HepG2 (cell line): Measurements from ENCODE around the gene GPR83. TPM values are rescaled to one million over a fixed set of nuclear protein-coding genes. Genes with fewer than 3 reads are reported as not detected.

Experiments used
- CHCHD3 ChIP-seq: sonication (generic); formaldehyde crosslinking; IDR thresholded peaks from 2 replicates; pipeline ENCODE4 v1.8.0; 2022; ENCODE audit warnings: mild to moderate bottlenecking, missing genetic modification reagents, moderate library complexity
- EP300 ChIP-seq, 3 experiments: sonication (generic) in 1 of 3; formaldehyde crosslinking in 1 of 3; IDR thresholded peaks; 2 replicates each; pipeline versions ENCODE4 v1.5.1 to v1.6.1; 2011 to 2020; ENCODE audit warnings: low read depth in 2 of 3, low read length in 2 of 3, borderline replicate concordance in 1 of 3, improper control_type of control experiment in 1 of 3, mild to moderate bottlenecking in 1 of 3, missing genetic modification reagents in 1 of 3, moderate library complexity in 1 of 3
- FOXJ3 ChIP-seq: sonication (generic); formaldehyde crosslinking; IDR thresholded peaks from 2 replicates; pipeline ENCODE4 v1.4.0; 2020; ENCODE audit warnings: missing genetic modification reagents, mild to moderate bottlenecking, borderline replicate concordance
- HMG20A ChIP-seq: IDR thresholded peaks from 2 replicates; pipeline ENCODE4 v1.6.1; 2016; ENCODE audit warnings: borderline replicate concordance
- HNRNPL ChIP-seq: fragments of 200-400 bp; formaldehyde crosslinking; IDR thresholded peaks from 2 replicates; pipeline ENCODE4 v1.6.1; 2017; ENCODE audit warnings: mild to moderate bottlenecking, low read depth, low read length
- ISX ChIP-seq: sonication (generic); formaldehyde crosslinking; conservative IDR thresholded peaks from 2 replicates; pipeline ENCODE4 v1.5.0; 2020; ENCODE audit warnings: missing genetic modification reagents
- KDM3A ChIP-seq: IDR thresholded peaks from 2 replicates; pipeline ENCODE4 v1.6.1; 2018; ENCODE audit warnings: low read depth, missing compliant biosample characterization
- MIXL1 ChIP-seq: IDR thresholded peaks from 2 replicates; pipeline ENCODE4 v1.6.1; 2016
- NCOR1 ChIP-seq: fragments of 200-600 bp; sonication (generic); IDR thresholded peaks from 2 replicates; pipeline ENCODE4 v1.7.0; 2017; ENCODE audit warnings: antibody characterized with exemption, low read length, borderline replicate concordance
- NR2C2 ChIP-seq: sonication (generic); formaldehyde crosslinking; IDR thresholded peaks from 2 replicates; pipeline ENCODE4 v1.4.0; 2020; ENCODE audit warnings: missing genetic modification reagents, mild to moderate bottlenecking, moderate library complexity, borderline replicate concordance
- NR2F6 ChIP-seq, 2 experiments: IDR thresholded peaks; 2 replicates each; pipeline ENCODE4 v1.6.1; 2016; ENCODE audit warnings: antibody characterized with exemption in 1 of 2, mild to moderate bottlenecking in 1 of 2
- RFX5 ChIP-seq: IDR thresholded peaks from 2 replicates; pipeline ENCODE4 v1.6.1; 2011; ENCODE audit warnings: low read depth, low read length, improper control_type of control experiment
- SNAI1 ChIP-seq: sonication (generic); formaldehyde crosslinking; IDR thresholded peaks from 2 replicates; pipeline ENCODE4 v1.5.0; 2020; ENCODE audit warnings: mild to moderate bottlenecking, missing genetic modification reagents, borderline replicate concordance
- SOX13 ChIP-seq, 3 experiments: fragments of 450-650 bp in 1 of 3; sonication (generic) in 1 of 3; formaldehyde crosslinking in 1 of 3; IDR thresholded peaks in 2 of 3; conservative IDR thresholded peaks in 1 of 3; 2 replicates each; pipeline versions ENCODE4 v1.5.0 to v1.6.1; 2016 to 2020; ENCODE audit warnings: antibody characterized with exemption in 1 of 3, mild to moderate bottlenecking in 1 of 3, missing compliant biosample characterization in 1 of 3, missing genetic modification reagents in 1 of 3, moderate library complexity in 1 of 3
- SOX6 ChIP-seq, 2 experiments: fragments of 450-650 bp in 1 of 2; sonication (generic) in 1 of 2; formaldehyde crosslinking in 1 of 2; IDR thresholded peaks; 2 replicates each; pipeline versions ENCODE4 v1.4.0 to v1.6.1; 2017 to 2020; ENCODE audit warnings: antibody characterized with exemption in 1 of 2, mild to moderate bottlenecking in 1 of 2, missing genetic modification reagents in 1 of 2
- TCF12 ChIP-seq, 2 experiments: fragments of 450-650 bp in 1 of 2; sonication (generic) in 1 of 2; formaldehyde crosslinking in 1 of 2; IDR thresholded peaks; 2 replicates each; pipeline versions ENCODE4 v1.6.1 to v1.8.0; 2017 to 2022; ENCODE audit warnings: antibody characterized with exemption in 1 of 2, mild to moderate bottlenecking in 1 of 2, missing genetic modification reagents in 1 of 2, moderate library complexity in 1 of 2
- U2AF2 ChIP-seq: fragments of 200-400 bp; formaldehyde crosslinking; IDR thresholded peaks from 2 replicates; pipeline ENCODE4 v1.6.1; 2017; ENCODE audit warnings: low read depth, mild to moderate bottlenecking, low read length
- ZNF274 ChIP-seq: sonication (generic); formaldehyde crosslinking; IDR thresholded peaks from 2 replicates; pipeline ENCODE4 v1.5.1; 2020; ENCODE audit warnings: mild to moderate bottlenecking, missing genetic modification reagents
- ZNF441 ChIP-seq: sonication (generic); formaldehyde crosslinking; IDR thresholded peaks from 2 replicates; pipeline ENCODE4 v1.7.0; 2021; ENCODE audit warnings: missing genetic modification reagents, borderline replicate concordance
- ZNF484 ChIP-seq: sonication (generic); formaldehyde crosslinking; IDR thresholded peaks from 2 replicates; pipeline ENCODE4 v1.5.1; 2020; ENCODE audit warnings: mild to moderate bottlenecking, low read depth, missing genetic modification reagents, borderline replicate concordance
- ZNF782 ChIP-seq: sonication (generic); formaldehyde crosslinking; IDR thresholded peaks from 2 replicates; pipeline ENCODE4 v1.4.0; 2020; ENCODE audit warnings: missing genetic modification reagents, mild to moderate bottlenecking, borderline replicate concordance
- ZNF792 ChIP-seq: IDR thresholded peaks from 2 replicates; pipeline ENCODE4 v1.6.1; 2016
- polyA plus RNA-seq, 8 experiments: library from polyadenylated mRNA; depleted of rRNA in 3 of 8; stranded (reverse) in 7 of 8; unstranded in 1 of 8; fragments of >200 nt; fragmentation: Illumina TruSeq in 4 of 8; extraction: Trizol in 4 of 8; gene quantifications; 2 replicates each; pipeline versions ENCODE4 v1.2.1 to v1.2.3, GENCODE V29; 2011 to 2016; ENCODE audit warnings: low read depth in 4 of 8, missing spikeins in 1 of 8, mixed read lengths in 1 of 8; ENCODE audit not compliant: insufficient read depth in 1 of 8
- total RNA-seq, 5 experiments: library from RNA; depleted of rRNA; stranded (reverse); fragments of >200 nt; fragmentation: Illumina TruSeq; extraction: Trizol; gene quantifications; 2 replicates each; pipeline ENCODE4 v1.2.3, GENCODE V29; 2016; ENCODE audit warnings: low read depth in 1 of 5
- TF ChIP-seq, protein P1 (sequence below): sonication (generic); formaldehyde crosslinking; conservative IDR thresholded peaks from 2 replicates; pipeline ENCODE4 v1.4.0; 2020; ENCODE audit warnings: missing genetic modification reagents
- TF ChIP-seq, protein P2 (sequence below): sonication (generic); formaldehyde crosslinking; IDR thresholded peaks from 2 replicates; pipeline ENCODE4 v1.4.0; 2020; ENCODE audit warnings: mild to moderate bottlenecking, missing genetic modification reagents
- TF ChIP-seq, protein P3 (sequence below), 2 experiments: sonication (generic) in 1 of 2; formaldehyde crosslinking in 1 of 2; IDR thresholded peaks; 2 replicates each; pipeline versions ENCODE4 v1.4.0 to v1.6.1; 2018 to 2020; ENCODE audit warnings: missing genetic modification reagents in 2 of 2, borderline replicate concordance in 1 of 2, low read depth in 1 of 2, mild to moderate bottlenecking in 1 of 2, missing biosample characterization in 1 of 2

The GPR83 gene
- total and polyA plus RNA-seq, 2 of the 13 experiments (the other 11 are each of a cell fraction or from before 2014, with no cell fraction given), result 0.04 to 0.11 TPM

DNA sequence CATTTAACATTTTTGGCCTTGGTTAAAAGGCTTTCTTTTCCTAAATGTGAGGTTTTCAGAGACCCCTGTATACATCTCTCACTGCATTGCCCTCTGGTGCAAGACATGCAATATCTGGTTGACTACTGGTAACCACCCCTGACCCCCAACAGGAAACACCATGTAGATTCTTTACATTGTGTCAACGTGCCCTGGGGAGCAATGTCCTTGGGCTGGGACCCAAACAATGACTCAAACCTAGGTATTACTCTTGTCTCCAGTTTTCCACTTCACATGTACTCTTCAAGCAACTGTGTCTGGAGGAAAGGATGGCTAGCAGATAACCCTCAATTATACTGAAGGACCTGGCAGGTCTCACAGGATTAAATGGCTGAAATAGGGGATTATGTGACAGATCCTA lies 1.1 kb upstream of the GPR83 start (continued):
- TF ChIP-seq ISX (no peak), ZNF441 (CRISPR knock-in tag) (no peak), U2AF2 (no peak), ZNF792 (no peak), NR2C2 (CRISPR knock-in tag) (no peak), FOXJ3 (no peak), ZNF484 (CRISPR knock-in tag) (no peak), RFX5 (no peak), KDM3A (CRISPR knock-in tag) (no peak), MIXL1 (CRISPR knock-in tag) (no peak), ZNF274 (CRISPR knock-in tag) (no peak), ZNF782 (CRISPR knock-in tag) (no peak), EP300 (IDR thresholded peaks at IDR 0.05; ENCODE audit: low read depth in 2 of 2, low read length in 2 of 2) (peak in 1 of 2 experiments; percentile 20; a peak in 1 of 4 replicates), EP300 (CRISPR knock-in tag; IDR thresholded peaks at IDR 0.05; ENCODE audit: borderline replicate concordance) (no peak; the same call in 1 of the 2 replicates), NR2F6 (IDR thresholded peaks at IDR 0.05) (no peak; the same call in 1 of the 2 replicates), NR2F6 (CRISPR knock-in tag; IDR thresholded peaks at IDR 0.05) (peak; percentile 60; the same call in 1 of the 2 replicates), TCF12 (IDR thresholded peaks at IDR 0.05) (no peak), TCF12 (CRISPR knock-in tag; IDR thresholded peaks at IDR 0.05) (no peak), SOX6 (IDR thresholded peaks at IDR 0.05) (no peak), SOX6 (CRISPR knock-in tag; IDR thresholded peaks at IDR 0.05) (peak; percentile 58; the same call in 1 of the 2 replicates), HMG20A (CRISPR knock-in tag) (peak; percentile 65; the same call in 1 of the 2 replicates), SNAI1 (CRISPR knock-in tag) (no peak), CHCHD3 (CRISPR knock-in tag) (no peak), SOX13 (IDR thresholded peaks at IDR 0.05) (no peak), SOX13 (CRISPR knock-in tag; conservative IDR thresholded peaks at IDR 0.05 in 1 of 2, IDR thresholded peaks at IDR 0.05 in 1 of 2) (peak in 1 of 2 experiments; percentile 70; a peak in 2 of 4 replicates), HNRNPL (no peak), NCOR1 (no peak)
- TF ChIP-seq, protein P1, sequence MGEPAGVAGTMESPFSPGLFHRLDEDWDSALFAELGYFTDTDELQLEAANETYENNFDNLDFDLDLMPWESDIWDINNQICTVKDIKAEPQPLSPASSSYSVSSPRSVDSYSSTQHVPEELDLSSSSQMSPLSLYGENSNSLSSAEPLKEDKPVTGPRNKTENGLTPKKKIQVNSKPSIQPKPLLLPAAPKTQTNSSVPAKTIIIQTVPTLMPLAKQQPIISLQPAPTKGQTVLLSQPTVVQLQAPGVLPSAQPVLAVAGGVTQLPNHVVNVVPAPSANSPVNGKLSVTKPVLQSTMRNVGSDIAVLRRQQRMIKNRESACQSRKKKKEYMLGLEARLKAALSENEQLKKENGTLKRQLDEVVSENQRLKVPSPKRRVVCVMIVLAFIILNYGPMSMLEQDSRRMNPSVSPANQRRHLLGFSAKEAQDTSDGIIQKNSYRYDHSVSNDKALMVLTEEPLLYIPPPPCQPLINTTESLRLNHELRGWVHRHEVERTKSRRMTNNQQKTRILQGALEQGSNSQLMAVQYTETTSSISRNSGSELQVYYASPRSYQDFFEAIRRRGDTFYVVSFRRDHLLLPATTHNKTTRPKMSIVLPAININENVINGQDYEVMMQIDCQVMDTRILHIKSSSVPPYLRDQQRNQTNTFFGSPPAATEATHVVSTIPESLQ (CRISPR knock-in tag), result no peak
- TF ChIP-seq, protein P2, sequence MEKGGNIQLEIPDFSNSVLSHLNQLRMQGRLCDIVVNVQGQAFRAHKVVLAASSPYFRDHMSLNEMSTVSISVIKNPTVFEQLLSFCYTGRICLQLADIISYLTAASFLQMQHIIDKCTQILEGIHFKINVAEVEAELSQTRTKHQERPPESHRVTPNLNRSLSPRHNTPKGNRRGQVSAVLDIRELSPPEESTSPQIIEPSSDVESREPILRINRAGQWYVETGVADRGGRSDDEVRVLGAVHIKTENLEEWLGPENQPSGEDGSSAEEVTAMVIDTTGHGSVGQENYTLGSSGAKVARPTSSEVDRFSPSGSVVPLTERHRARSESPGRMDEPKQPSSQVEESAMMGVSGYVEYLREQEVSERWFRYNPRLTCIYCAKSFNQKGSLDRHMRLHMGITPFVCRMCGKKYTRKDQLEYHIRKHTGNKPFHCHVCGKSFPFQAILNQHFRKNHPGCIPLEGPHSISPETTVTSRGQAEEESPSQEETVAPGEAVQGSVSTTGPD, result no peak
- TF ChIP-seq, protein P3, sequence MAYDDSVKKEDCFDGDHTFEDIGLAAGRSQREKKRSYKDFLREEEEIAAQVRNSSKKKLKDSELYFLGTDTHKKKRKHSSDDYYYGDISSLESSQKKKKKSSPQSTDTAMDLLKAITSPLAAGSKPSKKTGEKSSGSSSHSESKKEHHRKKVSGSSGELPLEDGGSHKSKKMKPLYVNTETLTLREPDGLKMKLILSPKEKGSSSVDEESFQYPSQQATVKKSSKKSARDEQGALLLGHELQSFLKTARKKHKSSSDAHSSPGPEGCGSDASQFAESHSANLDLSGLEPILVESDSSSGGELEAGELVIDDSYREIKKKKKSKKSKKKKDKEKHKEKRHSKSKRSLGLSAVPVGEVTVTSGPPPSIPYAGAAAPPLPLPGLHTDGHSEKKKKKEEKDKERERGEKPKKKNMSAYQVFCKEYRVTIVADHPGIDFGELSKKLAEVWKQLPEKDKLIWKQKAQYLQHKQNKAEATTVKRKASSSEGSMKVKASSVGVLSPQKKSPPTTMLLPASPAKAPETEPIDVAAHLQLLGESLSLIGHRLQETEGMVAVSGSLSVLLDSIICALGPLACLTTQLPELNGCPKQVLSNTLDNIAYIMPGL (CRISPR knock-in tag; IDR thresholded peaks at IDR 0.05; ENCODE audit: borderline replicate concordance in 1 of 2, low read depth in 1 of 2), result no peak
